ENCODE measurements around the gene TMEM95.

Gene TMEM95

DNA sequence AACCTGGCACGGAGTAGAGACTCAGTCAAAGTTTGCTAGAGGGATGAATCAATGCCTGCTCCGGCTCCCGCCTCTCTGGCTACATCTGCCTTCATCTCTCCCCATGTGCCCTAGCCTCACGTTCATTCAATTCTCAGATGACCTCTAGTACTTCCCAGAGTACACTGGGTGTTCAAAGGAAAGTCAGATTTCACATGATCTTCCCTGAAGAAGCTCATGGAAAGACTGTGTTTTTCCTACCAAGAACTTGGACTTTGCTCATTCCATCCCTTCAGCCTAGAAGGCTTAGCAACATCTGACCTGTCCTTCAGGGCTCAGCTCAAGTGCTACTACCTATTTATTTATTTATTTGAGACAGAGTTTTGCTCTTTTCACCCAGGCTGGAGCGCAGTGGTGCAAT lies 14.9 kb downstream of the TMEM95 start:
- no peak for DNase-seq (ENCODE audit: low read depth, low spot score)
- Histone ChIP-seq H3K4me3 (ENCODE audit: insufficient read length, low read depth) (no peak overlapping the region), H3K27me3 (ENCODE audit: insufficient read depth, insufficient read length) (no peaks in the 10 kb centered on the region), H3K9ac (ENCODE audit: insufficient read length, low read depth) (no peak overlapping the region), H3K9me3 (ENCODE audit: insufficient read depth, low read length) (no peaks in the 10 kb centered on the region), H3K36me3 (ENCODE audit: insufficient read depth, insufficient read length, low read length) (no peaks in the 10 kb centered on the region), H3K4me1 (ENCODE audit: insufficient read depth, insufficient read length) (no peaks in the 10 kb centered on the region)
- TF ChIP-seq SUZ12 (IDR thresholded peaks at IDR 0.05; ENCODE audit: extremely low read depth, insufficient read depth, insufficient read length) (no peak), ZNF274 (IDR thresholded peaks at IDR 0.05; ENCODE audit: low read depth, low read length) (no peak), YY1 (IDR thresholded peaks at IDR 0.05; ENCODE audit: insufficient read depth, insufficient read length) (no peak)

DNA sequence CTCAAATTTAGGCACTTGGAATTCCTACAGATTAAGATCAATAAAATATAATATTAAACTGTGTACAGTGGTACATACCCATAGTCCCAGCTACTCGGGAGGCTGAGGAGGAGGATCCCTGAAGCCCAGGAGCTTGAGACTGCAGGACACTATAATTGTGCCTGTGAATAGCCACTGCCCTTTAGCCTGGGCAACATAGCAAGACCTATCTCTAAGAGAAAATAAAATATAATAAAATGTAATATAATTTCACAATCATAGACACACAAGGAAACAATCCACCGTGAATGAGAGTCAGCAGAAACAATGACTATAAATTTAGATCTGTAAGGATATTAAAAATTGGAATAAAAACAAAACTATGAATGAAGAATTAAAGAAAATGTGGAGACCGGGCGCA lies 15.9 kb downstream of the TMEM95 start:
- TF ChIP-seq YY1 (IDR thresholded peaks at IDR 0.05; ENCODE audit: insufficient read depth, insufficient read length) (no peak), ZNF274 (IDR thresholded peaks at IDR 0.05; ENCODE audit: low read depth, low read length) (no peak), SUZ12 (IDR thresholded peaks at IDR 0.05; ENCODE audit: extremely low read depth, insufficient read depth, insufficient read length) (no peak)
- Histone ChIP-seq H3K27me3 (ENCODE audit: insufficient read depth, insufficient read length) (no peaks in the 10 kb centered on the region), H3K4me1 (ENCODE audit: insufficient read depth, insufficient read length) (no peaks in the 10 kb centered on the region), H3K36me3 (ENCODE audit: insufficient read depth, insufficient read length, low read length) (no peaks in the 10 kb centered on the region), H3K4me3 (ENCODE audit: insufficient read length, low read depth) (no peak overlapping the region), H3K9me3 (ENCODE audit: insufficient read depth, low read length) (no peaks in the 10 kb centered on the region), H3K9ac (ENCODE audit: insufficient read length, low read depth) (no peak overlapping the region)
- no peak for DNase-seq (ENCODE audit: low read depth, low spot score)

DNA sequence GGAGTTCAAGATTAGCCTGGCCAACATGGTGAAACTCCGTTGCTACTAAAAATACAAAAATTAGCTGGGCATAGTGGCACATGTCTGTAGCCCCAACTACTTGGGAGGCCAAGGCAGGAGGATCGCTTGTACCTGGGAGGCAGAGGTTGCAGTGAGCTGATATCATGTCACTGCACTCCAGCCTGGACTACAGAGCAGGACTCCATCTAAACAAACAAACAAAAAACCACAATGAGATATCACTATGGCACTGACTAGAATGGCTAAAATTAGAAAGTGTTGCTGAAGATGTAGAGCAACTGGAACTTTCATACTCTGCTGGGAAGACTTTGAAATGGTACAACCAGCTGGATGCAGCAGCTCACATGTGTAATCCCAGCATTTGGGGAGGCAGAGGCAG lies 19.4 kb downstream of the TMEM95 start:
- Histone ChIP-seq H3K4me1 (ENCODE audit: insufficient read depth, insufficient read length) (no peaks in the 10 kb centered on the region), H3K9ac (ENCODE audit: insufficient read length, low read depth) (no peak overlapping the region), H3K27me3 (ENCODE audit: insufficient read depth, insufficient read length) (peaks cover 3% of the 10 kb centered on the region), H3K36me3 (ENCODE audit: insufficient read depth, insufficient read length, low read length) (no peaks in the 10 kb centered on the region), H3K9me3 (ENCODE audit: insufficient read depth, low read length) (peaks cover 4% of the 10 kb centered on the region; the same call in 1 of the 2 replicates), H3K4me3 (ENCODE audit: insufficient read length, low read depth) (no peak overlapping the region)
- TF ChIP-seq YY1 (IDR thresholded peaks at IDR 0.05; ENCODE audit: insufficient read depth, insufficient read length) (no peak), ZNF274 (IDR thresholded peaks at IDR 0.05; ENCODE audit: low read depth, low read length) (no peak), SUZ12 (IDR thresholded peaks at IDR 0.05; ENCODE audit: extremely low read depth, insufficient read depth, insufficient read length) (no peak)
- DNase-seq (ENCODE audit: low read depth, low spot score), result no peak

DNA sequence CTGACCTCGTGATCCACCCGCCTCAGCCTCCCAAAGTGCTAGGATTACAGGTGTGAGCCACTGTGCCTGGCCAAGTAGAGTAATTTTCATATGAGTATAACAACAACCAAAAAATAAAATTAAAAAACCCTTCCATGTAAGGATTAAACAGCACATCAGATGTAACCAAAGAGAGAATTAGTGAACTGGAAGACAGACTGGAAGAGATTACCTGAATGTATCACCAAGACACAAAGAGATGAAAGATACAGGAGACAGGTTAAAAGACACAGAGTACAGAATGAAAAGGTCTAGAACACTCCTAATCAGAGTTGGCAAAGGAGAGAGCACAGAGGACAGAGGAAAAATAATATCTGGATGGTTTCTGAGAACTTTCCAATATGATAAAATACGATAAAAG lies 24.2 kb downstream of the TMEM95 start:
- no peak overlapping the region for H3K9ac ChIP-seq (ENCODE audit: insufficient read length, low read depth)
- TF ChIP-seq SUZ12 (IDR thresholded peaks at IDR 0.05; ENCODE audit: extremely low read depth, insufficient read depth, insufficient read length) (no peak), YY1 (IDR thresholded peaks at IDR 0.05; ENCODE audit: insufficient read depth, insufficient read length) (no peak), ZNF274 (IDR thresholded peaks at IDR 0.05; ENCODE audit: low read depth, low read length) (no peak)
- no peak overlapping the region for H3K4me3 ChIP-seq (ENCODE audit: insufficient read length, low read depth)
- no peak for DNase-seq (ENCODE audit: low read depth, low spot score)
- peaks cover 20% of the 10 kb centered on the region for H3K4me1 ChIP-seq (ENCODE audit: insufficient read depth, insufficient read length)
- H3K36me3 ChIP-seq (ENCODE audit: insufficient read depth, insufficient read length, low read length), result no peaks in the 10 kb centered on the region
- peaks cover 5% of the 10 kb centered on the region; the same call in 1 of the 2 replicates for H3K9me3 ChIP-seq (ENCODE audit: insufficient read depth, low read length)
- peaks cover 45% of the 10 kb centered on the region for H3K27me3 ChIP-seq (ENCODE audit: insufficient read depth, insufficient read length)

- Histone ChIP-seq H3K36me3 (ENCODE audit: insufficient read depth, insufficient read length, low read length) (no peaks in the 10 kb centered on the region), H3K4me1 (ENCODE audit: insufficient read depth, insufficient read length) (peaks cover 22% of the 10 kb centered on the region), H3K27me3 (ENCODE audit: insufficient read depth, insufficient read length) (peaks cover 45% of the 10 kb centered on the region), H3K9ac (ENCODE audit: insufficient read length, low read depth) (peak overlapping the region; percentile 78), H3K4me3 (ENCODE audit: insufficient read length, low read depth) (peak overlapping the region; percentile 54), H3K9me3 (ENCODE audit: insufficient read depth, low read length) (peaks cover 5% of the 10 kb centered on the region; the same call in 1 of the 2 replicates)
- no peak for DNase-seq (ENCODE audit: low read depth, low spot score)
- no peak for TF ChIP-seq YY1 (IDR thresholded peaks at IDR 0.05; ENCODE audit: insufficient read depth, insufficient read length)
- no peak for TF ChIP-seq ZNF274 (IDR thresholded peaks at IDR 0.05; ENCODE audit: low read depth, low read length)
- TF ChIP-seq SUZ12 (IDR thresholded peaks at IDR 0.05; ENCODE audit: extremely low read depth, insufficient read depth, insufficient read length), result no peak
Observed at GRCh38 chr17:7380321-7380720, 25.4 kb downstream of the TMEM95 start.

- Histone ChIP-seq H3K4me3 (ENCODE audit: insufficient read length, low read depth) (peak within 1 kb of the TSS; percentile 54), H3K27me3 (ENCODE audit: insufficient read depth, insufficient read length) (peaks cover 45% of the 10 kb centered on the region), H3K9ac (ENCODE audit: insufficient read length, low read depth) (peak within 1 kb of the TSS; percentile 78), H3K4me1 (ENCODE audit: insufficient read depth, insufficient read length) (peaks cover 22% of the 10 kb centered on the region), H3K36me3 (ENCODE audit: insufficient read depth, insufficient read length, low read length) (no peaks in the 10 kb centered on the region), H3K9me3 (ENCODE audit: insufficient read depth, low read length) (peaks cover 5% of the 10 kb centered on the region; the same call in 1 of the 2 replicates)
- no peak for DNase-seq (ENCODE audit: low read depth, low spot score)
- no peak for TF ChIP-seq YY1 (IDR thresholded peaks at IDR 0.05; ENCODE audit: insufficient read depth, insufficient read length)
- no peak for TF ChIP-seq ZNF274 (IDR thresholded peaks at IDR 0.05; ENCODE audit: low read depth, low read length)
- no peak for TF ChIP-seq SUZ12 (IDR thresholded peaks at IDR 0.05; ENCODE audit: extremely low read depth, insufficient read depth, insufficient read length)
Observed at GRCh38 chr17:7380855-7381683, 26.1 kb downstream of the TMEM95 start, which contains the start of gene TNK1. TNK1 (plus strand) TSS chr17:7381089; CDS start chr17:7382927, 1,838 bp downstream.

GRCh38 chr17:7382901-7383300 lies 27.9 kb downstream of the TMEM95 start:
- H3K9ac ChIP-seq (ENCODE audit: insufficient read length, low read depth), result peak overlapping the region; percentile 42
- no peak for TF ChIP-seq SUZ12 (IDR thresholded peaks at IDR 0.05; ENCODE audit: extremely low read depth, insufficient read depth, insufficient read length)
- no peak for TF ChIP-seq ZNF274 (IDR thresholded peaks at IDR 0.05; ENCODE audit: low read depth, low read length)
- no peak for TF ChIP-seq YY1 (IDR thresholded peaks at IDR 0.05; ENCODE audit: insufficient read depth, insufficient read length)
- peaks cover 5% of the 10 kb centered on the region; the same call in 1 of the 2 replicates for H3K9me3 ChIP-seq (ENCODE audit: insufficient read depth, low read length)
- H3K4me3 ChIP-seq (ENCODE audit: insufficient read length, low read depth), result no peak overlapping the region
- H3K27me3 ChIP-seq (ENCODE audit: insufficient read depth, insufficient read length), result peaks cover 45% of the 10 kb centered on the region
- H3K36me3 ChIP-seq (ENCODE audit: insufficient read depth, insufficient read length, low read length), result peaks cover 10% of the 10 kb centered on the region
- H3K4me1 ChIP-seq (ENCODE audit: insufficient read depth, insufficient read length), result peaks cover 22% of the 10 kb centered on the region
- no peak for DNase-seq (ENCODE audit: low read depth, low spot score)

Data from NT2/D1 (cell line).